MM.1S (cell line): Measurements from ENCODE around the gene OR51V1.

ENCODE experiments used
- EZH2 ChIP-seq: fragments of 300-600 bp; sonication (generic); optimal IDR thresholded peaks from 2 replicates; pipeline ENCODE3; 2017; ENCODE audit warnings: low read depth, mild to moderate bottlenecking, antibody characterized with exemption, low read length, mixed read lengths
- EZH2phosphoT487 ChIP-seq: fragments of 300-600 bp; sonication (generic); IDR thresholded peaks from 2 replicates; pipeline ENCODE4 v1.6.1; 2018; ENCODE audit warnings: antibody characterized with exemption, low read length
- TF ChIP-seq, protein P1 (sequence below): fragments of 300-600 bp; sonication (generic); IDR thresholded peaks from 2 replicates; pipeline ENCODE4 v1.5.1; 2016; ENCODE audit warnings: antibody characterized with exemption, low read length, mixed read lengths

DNA sequence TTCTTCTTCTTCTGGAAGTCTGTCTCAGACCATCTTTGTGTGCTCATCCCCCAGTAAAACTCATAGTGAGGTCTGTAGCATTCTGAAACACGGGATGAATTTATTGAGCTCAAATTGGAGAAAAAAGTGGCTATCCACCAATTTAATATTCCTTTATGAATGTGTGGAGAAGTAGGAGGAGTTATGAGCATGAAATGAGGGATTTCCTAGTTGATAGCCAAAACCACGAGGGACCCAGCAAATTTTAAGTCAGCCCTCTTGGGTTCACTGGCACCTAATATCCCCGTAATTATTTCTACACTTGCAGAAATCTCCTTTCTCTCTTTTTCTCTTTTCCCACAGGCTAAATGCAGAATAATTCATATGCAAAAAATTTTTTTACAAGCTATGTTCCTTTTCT, 45.8 kb downstream of the OR51V1 start, which contains the start of gene OR52A1:
- TF ChIP-seq EZH2 (no peak), EZH2phosphoT487 (no peak)
- TF ChIP-seq, protein P1, sequence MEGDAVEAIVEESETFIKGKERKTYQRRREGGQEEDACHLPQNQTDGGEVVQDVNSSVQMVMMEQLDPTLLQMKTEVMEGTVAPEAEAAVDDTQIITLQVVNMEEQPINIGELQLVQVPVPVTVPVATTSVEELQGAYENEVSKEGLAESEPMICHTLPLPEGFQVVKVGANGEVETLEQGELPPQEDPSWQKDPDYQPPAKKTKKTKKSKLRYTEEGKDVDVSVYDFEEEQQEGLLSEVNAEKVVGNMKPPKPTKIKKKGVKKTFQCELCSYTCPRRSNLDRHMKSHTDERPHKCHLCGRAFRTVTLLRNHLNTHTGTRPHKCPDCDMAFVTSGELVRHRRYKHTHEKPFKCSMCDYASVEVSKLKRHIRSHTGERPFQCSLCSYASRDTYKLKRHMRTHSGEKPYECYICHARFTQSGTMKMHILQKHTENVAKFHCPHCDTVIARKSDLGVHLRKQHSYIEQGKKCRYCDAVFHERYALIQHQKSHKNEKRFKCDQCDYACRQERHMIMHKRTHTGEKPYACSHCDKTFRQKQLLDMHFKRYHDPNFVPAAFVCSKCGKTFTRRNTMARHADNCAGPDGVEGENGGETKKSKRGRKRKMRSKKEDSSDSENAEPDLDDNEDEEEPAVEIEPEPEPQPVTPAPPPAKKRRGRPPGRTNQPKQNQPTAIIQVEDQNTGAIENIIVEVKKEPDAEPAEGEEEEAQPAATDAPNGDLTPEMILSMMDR, result no peak
